GM19455 (cell line): Measurements from ENCODE around the gene OPN3.

Experiments
- ATAC-seq: cut with Tn5 transposase; IDR thresholded peaks from one replicate; pipeline ENCODE4 v1.9.1; 2021; ENCODE audit not compliant: unreplicated experiment

Gene OPN3

GRCh38 chr1:241646201-241646600 is 6.0 kb upstream of the OPN3 start:
- no peak for ATAC-seq

GRCh38 chr1:241645199-241645598 is 5.0 kb upstream of the OPN3 start:
- ATAC-seq = no peak

- ATAC-seq = no peak
Observed at GRCh38 chr1:241644259-241644658, 4.1 kb upstream of the OPN3 start.

GRCh38 chr1:241642593-241642944 is 2.4 kb upstream of the OPN3 start:
- ATAC-seq = no peak

- no peak for ATAC-seq
Observed at GRCh38 chr1:241641773-241642592, 1.8 kb upstream of the OPN3 start.

GRCh38 chr1:241640867-241641622 is 876 bp upstream of the OPN3 start:
- ATAC-seq = no peak

- ATAC-seq = peak; percentile 50
Observed at GRCh38 chr1:241639623-241640148, 483 bp downstream of the OPN3 start.

GRCh38 chr1:241638909-241639622 is 1.1 kb downstream of the OPN3 start:
- no peak for ATAC-seq

GRCh38 chr1:241638099-241638682 is 2.0 kb downstream of the OPN3 start:
- ATAC-seq = no peak

- no peak for ATAC-seq
Observed at GRCh38 chr1:241637604-241638003, 2.6 kb downstream of the OPN3 start.

- no peak for ATAC-seq
Observed at GRCh38 chr1:241637046-241637590, 3.1 kb downstream of the OPN3 start.

- ATAC-seq = no peak
Observed at GRCh38 chr1:241636291-241636690, 3.9 kb downstream of the OPN3 start.

GRCh38 chr1:241635556-241636152 is 4.5 kb downstream of the OPN3 start:
- no peak for ATAC-seq

- no peak for ATAC-seq
Observed at GRCh38 chr1:241632987-241633386, 7.2 kb downstream of the OPN3 start.

- no peak for ATAC-seq
Observed at GRCh38 chr1:241631674-241632073, 8.5 kb downstream of the OPN3 start.

GRCh38 chr1:241630899-241631298 is 9.3 kb downstream of the OPN3 start:
- ATAC-seq = no peak

GRCh38 chr1:241630476-241630875 is 9.7 kb downstream of the OPN3 start:
- ATAC-seq = no peak

GRCh38 chr1:241630005-241630404 is 10.2 kb downstream of the OPN3 start:
- no peak for ATAC-seq

GRCh38 chr1:241627453-241628259 is 12.5 kb downstream of the OPN3 start:
- ATAC-seq = peak; percentile 73

- no peak for ATAC-seq
Observed at GRCh38 chr1:241624935-241625334, 15.2 kb downstream of the OPN3 start.
